IPS-18c (cell line): ENCODE data around the gene C2orf72.
A peak's percentile ranks its signal among the peaks of the same experiment; 100 is the strongest.
"Not testable (repeated sequence)": the region's sequence is repeated elsewhere in the genome, so short reads cannot be mapped to it uniquely, and the experiment has no call there.

Experiments used
- H3K4me3 ChIP-seq: 2 replicates; pipeline ENCODE4 v1.7.0; 2013; ENCODE audit warnings: low read depth, mild to moderate bottlenecking, low read length, moderate library complexity; ENCODE audit not compliant: insufficient read depth
- H3K9me3 ChIP-seq: one replicate; pipeline ENCODE4 v1.6.1; 2013; ENCODE audit warnings: mild to moderate bottlenecking, low read length, moderate library complexity; ENCODE audit not compliant: control insufficient read depth, insufficient read depth

C2orf72 gene

DNA sequence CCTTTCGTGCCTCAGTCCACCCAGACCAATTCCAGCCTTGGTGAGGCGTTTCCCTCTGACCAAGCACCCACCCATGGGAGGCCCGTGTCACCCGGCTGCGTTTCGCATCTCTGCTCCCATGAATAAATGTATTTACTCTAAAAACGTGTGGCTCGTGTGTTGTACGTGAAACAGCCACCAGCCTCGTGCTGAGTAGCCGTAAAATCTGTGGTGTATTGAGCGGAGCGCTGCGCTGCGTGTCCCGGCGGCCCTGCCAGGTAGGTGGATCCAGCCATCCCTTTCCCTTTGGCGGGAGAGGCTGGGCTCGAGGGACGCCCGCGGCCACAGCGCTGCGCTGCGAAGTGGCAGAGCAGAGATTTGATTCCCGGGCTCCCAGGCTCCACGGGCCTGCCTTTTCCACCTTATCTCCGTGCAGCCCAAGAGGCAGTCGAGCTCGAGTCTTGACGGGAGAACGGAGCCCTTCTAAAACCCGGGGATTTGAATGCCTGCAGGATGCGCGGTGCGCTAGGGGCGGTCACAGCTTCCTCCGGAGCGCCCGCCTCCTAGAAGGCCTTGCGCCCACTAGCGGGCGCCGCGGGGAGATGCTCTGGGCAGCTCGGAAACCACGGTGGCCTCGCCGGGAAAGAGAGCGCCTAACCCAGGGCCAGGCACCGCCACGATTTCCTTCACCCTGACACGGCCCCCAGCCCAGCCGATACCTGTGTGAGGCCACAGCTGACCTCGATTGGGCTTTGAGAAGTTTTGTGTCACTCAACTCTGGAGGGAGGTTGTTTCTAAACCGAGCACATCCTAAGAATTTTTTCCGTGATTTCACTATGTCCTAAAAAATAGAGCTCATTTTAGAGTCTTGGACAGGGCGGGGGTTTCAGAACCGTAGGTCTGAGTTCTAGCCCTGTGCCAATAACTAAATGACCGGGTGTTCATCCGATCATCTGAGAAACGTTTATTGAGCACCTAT lies 15.4 kb downstream of the C2orf72 start:
- Histone ChIP-seq H3K4me3 (peak overlapping the region; percentile 64), H3K9me3 (no peaks in the 10 kb centered on the region)

DNA sequence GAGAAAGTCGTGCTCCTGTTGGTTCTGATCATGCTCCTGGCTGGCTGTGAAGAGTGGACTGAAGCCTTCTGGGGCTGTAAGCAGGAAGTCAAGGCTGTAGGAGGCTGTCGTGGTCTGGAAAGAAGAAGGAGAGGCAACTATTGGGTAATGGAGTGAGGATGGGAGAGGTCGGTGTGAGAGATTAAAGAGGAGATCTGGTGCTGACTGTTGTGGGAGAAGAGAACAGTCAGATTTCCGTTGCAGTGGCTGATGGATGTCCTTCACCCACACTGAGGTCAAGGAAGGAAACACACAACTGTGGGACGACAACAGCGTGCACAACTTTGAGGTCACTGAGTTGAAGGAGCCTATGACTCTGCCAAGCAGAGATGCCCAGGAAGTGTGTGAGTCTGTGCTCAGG lies 16.5 kb downstream of the C2orf72 start:
- Histone ChIP-seq H3K9me3 (no peaks in the 10 kb centered on the region), H3K4me3 (no peak overlapping the region)

DNA sequence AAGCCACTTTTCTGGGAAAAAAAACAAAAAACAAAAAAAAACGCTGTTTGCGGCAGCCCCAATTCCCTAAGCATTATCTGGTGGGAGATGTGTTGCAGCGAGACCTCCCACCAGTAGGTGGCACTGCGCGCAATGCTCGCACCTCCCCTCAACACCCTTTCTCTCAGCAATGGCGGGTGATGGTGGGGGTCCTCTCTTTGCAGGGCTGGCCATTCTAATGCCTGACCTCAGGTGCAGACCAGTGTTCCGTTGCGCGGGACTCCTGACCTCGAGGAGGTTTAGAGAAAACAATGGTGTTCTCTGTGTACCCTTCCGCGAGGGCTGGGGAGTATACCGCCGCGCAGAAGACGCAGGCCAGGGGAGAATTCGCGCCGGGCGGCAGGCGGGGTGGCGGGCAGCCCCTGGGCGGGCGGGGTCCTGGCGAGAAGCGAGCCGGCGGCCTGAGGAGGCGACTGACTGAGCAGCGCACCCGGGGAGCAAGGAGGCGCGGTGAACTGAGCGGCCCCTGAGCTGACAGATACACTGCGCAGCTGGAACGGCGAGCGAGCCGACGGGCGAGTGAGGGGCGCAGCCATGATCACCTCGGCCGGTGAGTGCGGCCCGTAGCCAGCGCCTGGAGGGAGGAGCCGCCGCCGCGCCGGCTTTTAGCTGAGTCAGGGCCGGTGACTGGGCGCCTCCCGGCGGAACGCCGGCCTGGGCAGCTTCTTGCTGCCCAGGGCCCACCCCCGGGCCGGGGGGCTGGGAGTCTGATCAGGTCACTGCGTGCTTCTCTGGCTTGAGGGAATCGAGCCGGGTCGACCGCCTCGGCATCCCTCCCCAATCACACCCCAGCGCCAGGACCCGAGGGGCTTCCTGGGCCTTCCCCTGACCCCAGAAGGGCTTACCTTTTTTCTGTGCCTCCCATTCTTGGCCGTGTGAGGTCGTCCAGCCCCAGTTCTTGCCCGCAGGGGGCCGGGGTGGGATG lies 19.4 kb downstream of the C2orf72 start, which contains the start of gene PSMD1:
Gene PSMD1 (plus strand): TSS at position 415 of the 964 bp plus-strand sequence. CDS start 159 bp downstream, at position 574.
- peak within 1 kb of the TSS; percentile 86 for H3K4me3 ChIP-seq

DNA sequence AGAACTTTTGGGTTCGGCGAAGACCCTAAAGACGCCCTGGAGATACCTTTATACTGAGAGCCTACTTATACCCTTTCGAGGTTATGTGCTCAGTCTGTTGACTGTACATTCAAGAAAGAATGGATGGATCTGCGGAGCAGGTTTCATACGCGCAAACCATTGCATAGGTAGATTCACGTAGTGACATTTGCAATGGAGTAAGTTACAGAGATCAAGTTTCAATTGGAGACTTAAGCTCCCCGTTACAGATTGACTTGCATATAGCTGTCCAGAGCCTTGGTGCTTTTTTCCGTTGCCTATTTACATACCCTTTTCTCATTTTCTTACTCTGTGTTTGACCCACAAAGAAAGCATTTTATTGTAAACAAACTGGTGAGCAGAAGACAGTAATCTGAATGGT lies 20.3 kb downstream of the C2orf72 start:
- no peaks in the 10 kb centered on the region for H3K9me3 ChIP-seq

More for the DNA sequence above, 19.4 kb downstream of the C2orf72 start, which contains the start of gene PSMD1:
- H3K9me3 ChIP-seq: no peaks in the 10 kb centered on the region

DNA sequence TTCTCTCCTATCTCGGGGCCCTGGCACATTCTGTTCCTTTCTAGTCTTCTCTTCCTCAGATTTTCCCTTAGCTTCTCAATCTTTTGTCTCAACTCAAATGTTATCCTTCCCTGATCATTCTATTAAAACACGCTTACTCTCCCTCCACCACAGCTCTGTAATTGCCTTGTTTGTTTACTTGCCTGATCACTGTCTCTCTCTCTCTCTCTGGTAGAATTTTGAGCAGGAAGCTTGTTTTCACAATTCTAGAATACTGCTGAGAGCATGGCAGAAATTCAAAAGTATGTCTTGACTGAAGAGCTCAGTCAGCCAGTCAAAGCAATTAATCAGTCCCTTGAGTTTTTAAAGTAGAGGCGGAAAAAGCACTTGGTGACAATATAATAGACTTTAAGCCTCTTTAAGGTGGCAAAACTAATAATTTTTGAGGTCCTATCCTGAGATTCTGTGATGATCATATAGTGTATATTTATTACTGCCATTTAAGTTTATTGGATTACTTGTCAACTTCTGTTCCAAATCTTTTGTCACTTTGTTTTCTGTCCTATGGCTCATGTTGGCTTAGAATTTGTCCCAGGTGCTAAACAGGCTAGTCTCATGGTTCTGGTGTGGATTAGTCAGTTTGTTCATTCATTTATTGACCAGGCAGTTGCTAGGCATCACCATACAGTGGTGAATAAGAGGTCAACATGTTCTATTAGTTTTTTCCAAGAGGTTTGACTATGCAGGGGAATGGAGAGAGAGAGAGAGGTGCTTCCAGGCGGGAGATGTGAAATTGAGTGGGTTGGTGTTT lies 21.6 kb downstream of the C2orf72 start:
- no peak overlapping the region for H3K4me3 ChIP-seq

More for the DNA sequence above, 20.3 kb downstream of the C2orf72 start:
- H3K4me3 ChIP-seq: peak overlapping the region; percentile 86

DNA sequence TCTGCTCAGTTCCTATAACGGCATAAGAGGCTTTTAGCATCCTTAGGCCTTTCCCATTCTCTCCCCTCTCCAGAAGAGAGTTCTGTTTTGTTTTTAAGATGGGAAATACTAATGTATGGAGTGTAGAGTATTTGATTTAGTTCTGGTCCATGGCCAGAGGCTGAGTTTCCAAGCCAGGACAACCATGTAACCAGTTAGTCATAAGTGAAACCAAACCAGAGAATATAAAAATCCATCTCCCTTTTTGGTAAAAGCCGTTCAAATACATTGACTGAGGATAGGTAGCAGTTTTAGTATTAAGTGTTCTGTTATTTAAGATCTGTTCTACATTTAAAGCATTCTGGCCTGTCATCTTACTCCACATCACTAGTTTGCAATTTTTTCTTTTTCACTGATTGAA lies 22.4 kb downstream of the C2orf72 start:
- Histone ChIP-seq H3K9me3 (no peaks in the 10 kb centered on the region), H3K4me3 (no peak overlapping the region)

More for the DNA sequence above, 21.6 kb downstream of the C2orf72 start:
- H3K9me3 ChIP-seq: no peaks in the 10 kb centered on the region

DNA sequence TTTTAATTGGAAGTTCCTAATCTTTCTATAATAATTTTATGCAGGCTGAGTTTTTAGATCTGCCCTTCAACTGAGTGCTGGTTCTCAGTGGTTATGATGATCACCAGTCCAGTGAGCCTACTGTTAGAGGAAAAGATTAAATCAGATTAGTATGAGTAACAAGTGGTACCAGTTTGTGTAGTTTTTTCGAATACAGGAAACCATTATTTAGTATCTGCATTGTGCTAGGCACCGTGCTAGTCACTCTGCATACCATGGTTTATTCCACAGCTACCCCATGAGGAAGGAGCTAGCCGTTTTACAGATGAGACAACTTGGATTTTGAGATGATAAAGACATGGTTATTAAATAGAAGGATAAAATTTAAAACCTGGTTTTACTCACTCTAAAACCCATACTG lies 25.5 kb downstream of the C2orf72 start:
- H3K9me3 ChIP-seq: no peaks in the 10 kb centered on the region

DNA sequence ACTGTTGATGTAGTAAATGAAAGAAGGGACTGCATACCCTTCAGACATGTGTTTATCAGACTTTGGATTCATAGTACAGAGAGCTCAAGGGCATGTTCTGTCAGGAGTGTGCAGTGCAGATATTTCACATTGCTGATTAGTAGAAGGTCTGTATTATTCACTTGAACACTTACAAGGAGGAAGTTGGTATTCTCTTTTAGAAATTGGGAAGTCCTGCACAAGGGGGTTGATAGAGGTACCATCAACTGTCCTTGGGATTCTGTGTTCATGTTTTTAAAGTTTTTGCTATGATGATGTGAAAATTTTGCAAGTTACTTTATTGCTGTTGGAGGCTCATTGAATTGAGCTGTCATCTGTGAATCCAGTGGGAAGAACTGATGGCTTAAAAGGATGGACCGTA lies 26.0 kb downstream of the C2orf72 start:
- no peaks in the 10 kb centered on the region for H3K9me3 ChIP-seq
- no peak overlapping the region for H3K4me3 ChIP-seq

More for the DNA sequence above, 25.5 kb downstream of the C2orf72 start:
- no peak overlapping the region for H3K4me3 ChIP-seq

DNA sequence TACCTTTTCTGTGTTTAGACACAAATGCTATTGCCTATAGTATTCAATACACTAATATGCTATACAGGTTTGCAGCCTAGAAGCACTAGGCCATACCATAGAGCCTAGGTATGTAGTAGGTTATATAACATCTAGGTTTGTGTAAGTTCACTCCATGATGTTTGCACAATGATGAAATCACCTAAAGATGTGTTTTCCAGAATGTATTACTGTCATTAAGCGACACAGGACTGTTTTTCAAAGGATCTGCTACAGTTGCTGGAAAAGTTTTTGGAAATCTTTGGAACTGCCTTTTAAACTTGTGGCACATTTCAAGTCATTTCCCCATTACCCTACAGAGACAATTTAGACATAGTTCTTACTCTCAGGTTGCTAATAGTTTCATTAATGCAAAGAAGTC lies 28.6 kb downstream of the C2orf72 start:
- no peaks in the 10 kb centered on the region for H3K9me3 ChIP-seq
- H3K4me3 ChIP-seq: no peak overlapping the region

DNA sequence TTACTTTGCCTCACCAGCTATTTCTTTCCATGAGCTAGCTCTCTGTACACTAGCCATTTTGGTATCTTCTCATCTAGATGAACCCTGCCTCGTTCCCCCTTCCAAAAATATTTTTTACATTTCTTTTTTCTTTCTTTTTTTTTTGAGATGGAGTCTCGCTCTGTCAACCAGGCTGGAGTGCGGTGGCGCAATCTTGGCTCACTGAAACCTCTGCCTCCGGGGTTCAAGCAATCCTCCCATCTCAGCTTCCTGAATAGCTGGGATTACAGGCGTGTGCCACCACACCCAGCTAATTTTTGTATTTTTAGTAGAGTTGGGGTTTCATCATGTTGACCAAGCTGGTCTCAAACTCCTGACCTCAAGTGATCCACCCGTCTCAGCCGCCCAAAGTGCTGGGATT lies 30.2 kb downstream of the C2orf72 start:
- not testable (repeated sequence) for H3K9me3 ChIP-seq, H3K4me3 ChIP-seq

DNA sequence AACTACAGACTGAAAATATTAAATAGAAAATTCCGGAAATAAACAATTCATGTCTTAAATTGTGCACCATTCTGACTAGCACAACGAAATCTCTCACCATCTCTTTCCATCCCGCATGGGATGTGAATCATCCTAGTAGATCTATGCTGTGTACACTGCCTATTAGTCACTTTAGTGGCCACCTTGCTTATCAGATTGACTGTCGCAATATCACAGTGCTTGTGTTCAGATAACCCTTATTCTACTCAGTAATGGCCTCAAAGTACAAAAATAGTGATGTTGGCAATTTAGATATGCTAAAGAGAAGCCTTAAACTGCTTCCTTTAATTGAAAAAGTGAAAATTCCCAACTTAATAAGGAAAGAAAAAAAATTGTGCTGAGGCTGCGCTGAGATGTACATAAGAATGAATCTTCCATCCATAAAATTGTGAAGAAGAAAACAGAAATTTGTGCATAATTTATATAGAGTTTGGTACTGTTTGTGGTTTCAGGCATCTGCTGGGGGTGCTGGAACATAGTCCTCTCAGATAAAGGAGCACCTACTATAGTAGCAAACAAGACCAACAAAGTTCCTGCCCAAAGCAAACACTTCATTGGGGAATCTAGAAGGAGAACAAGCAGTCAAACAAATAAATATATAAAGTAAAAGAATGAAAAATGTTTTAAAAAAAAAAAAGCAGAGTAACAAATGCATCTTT lies 31.4 kb downstream of the C2orf72 start:
- no peaks in the 10 kb centered on the region for H3K9me3 ChIP-seq

DNA sequence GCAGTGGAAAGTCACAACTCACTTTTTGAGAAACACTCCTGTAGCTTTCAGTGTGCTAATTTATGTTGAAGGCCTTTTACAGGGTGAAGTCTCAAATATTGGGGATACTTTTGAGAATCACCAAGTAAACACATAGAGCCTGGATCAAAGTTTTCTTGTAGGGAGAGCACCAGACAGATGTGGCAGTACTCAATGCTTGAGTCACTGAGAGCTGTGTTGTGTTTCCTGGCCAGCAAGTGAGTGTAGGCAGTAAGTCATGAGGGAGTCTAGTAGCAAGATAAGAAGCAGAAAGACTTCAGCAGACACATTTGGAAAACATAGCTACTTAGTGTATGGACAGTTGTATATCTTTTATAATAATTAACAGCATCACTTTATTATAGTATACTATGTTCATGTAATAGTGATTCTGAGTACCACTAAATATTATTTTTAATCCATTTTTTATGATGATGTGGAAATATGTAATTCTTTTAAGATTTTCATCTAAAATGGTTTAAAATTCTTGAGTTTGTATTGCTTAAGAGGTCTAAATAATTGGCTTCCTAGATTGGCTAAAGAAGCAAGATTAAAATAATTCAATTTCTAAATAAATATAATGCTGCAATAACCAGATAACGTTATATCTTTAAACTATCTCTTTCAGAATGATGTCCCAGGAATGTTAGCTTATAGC lies 32.2 kb downstream of the C2orf72 start:
- Histone ChIP-seq H3K4me3 (no peak overlapping the region), H3K9me3 (no peaks in the 10 kb centered on the region)

More for the DNA sequence above, 31.4 kb downstream of the C2orf72 start:
- no peak overlapping the region for H3K4me3 ChIP-seq

DNA sequence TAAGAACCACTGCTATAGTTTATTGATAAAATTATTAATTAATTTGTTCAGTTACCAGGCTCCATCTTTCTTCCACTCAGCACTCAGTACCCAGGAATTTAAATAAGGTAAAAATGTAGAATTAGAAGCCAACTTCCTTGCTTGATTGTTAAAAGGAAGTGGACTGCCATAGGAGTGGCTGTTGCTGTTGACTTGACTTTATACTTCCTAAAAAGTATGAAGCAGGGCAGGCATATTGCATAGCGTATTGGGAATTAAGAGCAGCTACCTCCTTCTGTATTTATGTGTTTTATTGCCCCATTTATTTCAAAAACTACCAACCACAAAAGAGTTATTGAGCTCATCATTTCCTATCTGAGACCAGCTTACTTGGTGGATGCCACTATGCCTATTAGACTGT lies 47.2 kb downstream of the C2orf72 start:
- no peak overlapping the region for H3K4me3 ChIP-seq
- no peaks in the 10 kb centered on the region for H3K9me3 ChIP-seq

DNA sequence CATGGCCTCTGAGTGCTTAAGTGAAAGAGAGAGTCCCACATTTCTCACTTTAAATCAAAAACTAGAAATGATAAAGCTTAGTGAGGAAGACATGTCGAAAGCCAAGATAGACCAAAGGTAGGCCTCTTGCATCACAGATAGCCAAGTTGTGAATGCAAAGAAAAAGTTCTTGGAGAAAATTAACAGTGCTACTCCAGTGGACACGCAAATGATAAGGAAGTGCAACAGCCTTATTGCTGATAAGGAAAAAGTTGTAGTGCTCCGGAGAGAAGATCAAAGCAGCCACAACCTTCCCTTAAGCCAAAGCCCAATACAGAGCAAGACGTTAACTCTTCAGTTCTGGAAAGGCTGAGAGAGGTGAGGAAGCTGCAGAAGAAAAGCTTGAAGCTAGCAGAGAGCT lies 51.4 kb downstream of the C2orf72 start:
- H3K9me3 ChIP-seq: peaks cover 2% of the 10 kb centered on the region
- H3K4me3 ChIP-seq: no peak overlapping the region

DNA sequence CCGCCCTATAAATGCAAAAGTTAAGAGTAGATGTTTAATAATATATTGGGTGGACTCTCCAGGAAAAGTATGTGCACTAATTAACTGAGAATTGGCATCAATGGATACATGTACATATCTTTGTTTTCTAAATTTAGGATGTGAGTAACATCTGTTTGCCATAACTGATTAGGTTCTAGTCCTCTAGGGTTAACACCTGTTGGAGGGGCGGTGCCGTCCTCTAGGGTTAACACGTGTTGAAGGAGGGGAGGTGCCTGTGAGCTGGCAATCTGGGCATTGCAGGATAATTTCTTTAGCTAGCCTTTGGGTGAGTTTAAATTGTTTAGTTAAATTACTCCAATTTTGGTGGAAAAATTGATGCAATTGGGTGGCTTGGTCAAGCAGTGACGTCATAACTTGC lies 56.6 kb downstream of the C2orf72 start:
- Histone ChIP-seq H3K4me3 (no peak overlapping the region), H3K9me3 (peaks cover 2% of the 10 kb centered on the region)
